GM18870 (cell line): ENCODE measurements around the gene KHDC3L.
"Not testable (repeated sequence)": the region's sequence is repeated elsewhere in the genome, so short reads cannot be mapped to it uniquely, and the experiment has no call there.

Source experiments
- ATAC-seq: cut with Tn5 transposase; IDR thresholded peaks from one replicate; pipeline ENCODE4 v1.9.1; 2021; ENCODE audit warnings: moderate library complexity; ENCODE audit not compliant: unreplicated experiment

KHDC3L gene

DNA sequence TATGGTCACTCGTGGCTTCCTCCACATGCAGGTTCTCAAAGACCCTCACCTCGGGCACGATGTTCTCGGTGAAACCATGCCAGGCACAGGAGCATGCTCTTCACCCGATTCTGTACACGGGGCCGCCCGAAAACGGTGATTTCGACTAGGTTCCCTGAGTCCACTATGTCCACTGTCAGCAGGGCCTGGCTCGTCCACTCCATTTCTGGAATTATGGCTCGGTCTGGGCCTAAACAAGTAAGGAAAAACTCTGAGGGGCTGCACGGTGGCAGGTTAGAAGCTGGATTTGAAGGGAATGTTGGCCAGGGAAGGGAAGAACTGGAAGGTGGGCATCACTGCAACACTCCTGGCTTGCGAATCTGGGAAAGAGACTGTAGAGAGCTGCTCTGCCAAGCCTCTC lies 6.7 kb downstream of the KHDC3L start:
- no peak for ATAC-seq

DNA sequence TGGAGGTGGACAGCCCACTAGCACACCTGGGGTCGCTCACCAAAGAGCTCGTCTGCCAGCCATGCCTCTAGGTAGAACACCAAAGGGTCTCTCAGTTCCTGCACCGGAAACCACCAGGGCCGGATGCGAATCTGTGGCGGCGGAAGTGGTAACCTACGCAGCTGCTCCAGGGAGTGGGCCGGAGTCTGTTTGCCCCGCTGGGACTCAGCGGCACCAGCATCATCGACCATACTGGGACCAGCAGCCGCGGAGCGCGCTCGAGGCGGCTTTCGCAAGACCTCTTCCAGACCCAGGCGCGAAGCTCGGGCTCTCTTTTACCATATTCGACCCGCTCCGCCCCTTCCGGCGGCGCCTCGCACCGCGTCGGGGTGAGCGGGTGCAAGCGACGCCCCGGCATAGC lies 7.1 kb downstream of the KHDC3L start, which contains the start of gene OOEP:
Gene OOEP (minus strand): TSS at position 335 of the 400 bp plus-strand sequence. CDS start 105 bp downstream, at position 230.
- ATAC-seq = no peak

DNA sequence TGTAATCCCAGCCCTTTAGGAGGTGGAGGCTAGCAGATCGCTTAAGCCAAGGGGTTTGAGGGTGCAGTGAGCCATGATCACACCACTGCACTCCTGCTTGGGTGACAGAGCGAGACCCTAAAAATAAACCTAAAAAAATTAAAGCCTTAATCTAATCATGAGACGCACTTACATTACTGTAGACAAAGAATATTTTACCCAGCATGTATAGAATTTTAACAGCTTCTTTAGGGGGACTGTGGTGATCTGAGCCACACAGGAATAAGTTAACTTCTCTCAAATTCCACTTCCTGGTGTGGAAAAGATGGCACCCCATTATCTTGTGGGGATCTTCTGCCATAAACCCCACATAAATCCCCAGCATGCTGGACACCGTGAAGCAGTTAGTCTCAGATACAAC lies 9.5 kb downstream of the KHDC3L start:
- no peak for ATAC-seq

DNA sequence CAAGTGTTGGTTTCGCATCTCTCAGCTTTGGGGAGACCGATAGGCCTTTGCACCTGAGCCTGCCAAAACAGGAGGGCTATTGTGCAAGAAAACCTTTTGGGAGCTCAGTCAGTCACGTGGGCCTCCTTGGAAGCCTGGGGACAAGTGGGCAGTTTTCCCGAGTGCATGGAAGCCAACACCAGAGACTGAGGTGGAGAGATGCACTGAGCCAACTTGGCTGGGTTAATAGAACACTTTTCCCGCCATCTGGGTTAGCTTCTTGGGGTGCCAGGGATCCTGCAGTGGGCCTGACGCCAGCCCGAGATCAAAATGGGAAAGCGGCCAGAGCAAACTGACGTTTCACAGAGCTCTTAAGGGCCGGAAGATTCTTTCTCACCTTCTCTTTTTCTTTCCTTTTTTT lies 10.1 kb downstream of the KHDC3L start:
- no peak for ATAC-seq

DNA sequence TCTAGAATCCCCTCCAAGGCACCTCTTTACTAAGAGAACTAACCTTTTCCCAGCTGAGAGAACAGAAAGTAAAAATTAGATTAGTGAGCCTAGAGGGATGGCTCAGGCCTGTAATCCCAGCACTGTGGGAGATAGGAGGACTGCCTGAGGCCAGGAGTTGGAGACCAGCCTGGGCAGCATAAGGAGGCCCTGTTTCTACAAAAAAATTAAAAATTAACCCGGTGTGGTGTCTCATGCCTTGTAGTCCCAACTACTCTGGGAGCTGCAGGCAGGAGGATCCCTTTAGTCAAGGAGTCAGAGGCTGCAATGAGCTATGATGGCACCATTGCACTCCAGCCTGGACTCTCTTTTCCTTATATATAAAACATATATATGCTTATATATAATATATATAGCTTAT lies 12.8 kb downstream of the KHDC3L start:
- no peak for ATAC-seq

DNA sequence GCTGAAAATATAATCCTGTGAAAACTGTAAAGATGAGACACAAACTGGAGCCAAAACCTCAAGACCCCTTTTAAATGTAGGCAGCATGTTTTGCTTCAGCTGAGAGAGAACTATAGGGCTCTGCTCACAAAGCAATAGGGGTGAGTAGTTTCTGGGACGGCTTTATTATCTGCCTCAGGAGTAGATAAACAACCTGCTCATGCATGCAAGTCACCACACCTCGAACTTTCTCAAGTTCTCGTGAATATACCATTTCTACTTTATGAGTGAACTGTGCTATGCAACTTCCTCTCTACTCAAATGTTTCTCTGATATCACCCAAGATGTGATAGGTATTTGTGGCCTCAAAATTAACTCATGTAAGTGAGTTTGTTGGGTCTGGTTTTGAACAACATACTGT lies 14.8 kb downstream of the KHDC3L start:
- ATAC-seq = no peak

DNA sequence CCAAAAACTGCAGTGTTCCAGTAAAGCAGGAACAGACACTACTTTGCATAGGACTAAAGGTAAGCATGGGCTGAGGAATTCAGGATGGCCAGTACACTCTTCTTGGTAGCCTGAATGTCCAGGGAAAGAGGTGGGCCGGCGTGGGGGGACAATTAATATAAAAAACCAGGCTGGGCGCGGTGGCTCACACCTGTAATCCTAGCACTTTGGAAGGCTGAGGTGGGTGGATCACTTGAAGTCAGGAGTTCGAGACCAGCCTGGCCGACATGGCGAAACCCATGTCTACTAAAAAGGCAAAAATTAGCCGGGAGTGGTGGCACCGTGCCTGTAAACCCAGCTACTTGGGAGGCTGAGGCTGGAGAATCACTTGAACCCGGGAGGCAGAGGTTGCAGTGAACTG lies 19.1 kb downstream of the KHDC3L start:
- not testable (repeated sequence) for ATAC-seq

DNA sequence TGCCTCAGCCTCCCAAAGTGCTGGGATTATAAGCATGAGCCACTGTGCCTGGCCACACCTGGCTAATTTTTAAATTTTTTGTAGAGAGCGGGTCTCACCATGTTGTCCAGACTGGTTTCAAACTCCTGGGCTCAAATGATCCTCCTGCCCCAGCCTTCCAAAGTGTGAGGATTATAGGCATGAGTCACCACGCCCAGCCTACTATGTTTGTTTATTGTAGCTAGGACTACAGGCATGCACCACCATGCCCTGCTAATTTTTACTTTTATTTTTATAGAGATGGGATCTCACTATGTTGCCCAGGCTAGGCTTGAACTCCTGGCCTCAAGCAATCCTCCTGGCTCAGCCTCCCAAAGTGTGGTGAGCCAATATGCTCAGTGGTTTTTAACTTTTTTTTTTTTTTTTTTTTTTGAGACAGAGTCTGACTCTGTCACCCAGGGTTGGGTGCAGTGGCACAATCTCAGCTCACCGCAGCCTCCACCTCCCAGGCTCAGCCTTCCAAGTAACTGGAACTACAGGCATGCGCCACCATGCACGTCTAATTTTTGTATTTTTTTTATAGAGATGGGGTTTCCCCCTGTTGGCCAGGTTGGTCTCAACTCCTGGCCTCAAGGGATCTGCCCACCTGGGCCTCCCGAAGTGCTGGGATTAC lies 20.1 kb downstream of the KHDC3L start:
- ATAC-seq = no peak

DNA sequence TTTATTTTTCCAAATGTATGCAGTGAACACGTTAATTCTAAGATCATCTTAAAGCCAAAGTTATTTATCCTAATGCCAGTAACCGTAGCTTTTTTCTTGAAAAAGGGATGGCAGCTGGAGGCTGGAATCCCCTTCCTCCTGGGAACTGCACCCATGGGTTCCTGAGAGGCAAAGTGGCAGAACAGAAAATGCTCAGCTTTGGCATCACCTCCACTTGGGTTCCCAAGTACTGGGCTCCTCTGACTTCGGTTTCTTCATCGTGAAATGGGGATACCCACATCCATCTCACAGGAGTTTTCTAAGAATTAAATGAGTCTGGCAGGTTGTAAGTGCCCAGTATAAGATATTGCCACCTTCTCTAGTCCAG lies 26.0 kb downstream of the KHDC3L start:
- peak; percentile 20 for ATAC-seq

DNA sequence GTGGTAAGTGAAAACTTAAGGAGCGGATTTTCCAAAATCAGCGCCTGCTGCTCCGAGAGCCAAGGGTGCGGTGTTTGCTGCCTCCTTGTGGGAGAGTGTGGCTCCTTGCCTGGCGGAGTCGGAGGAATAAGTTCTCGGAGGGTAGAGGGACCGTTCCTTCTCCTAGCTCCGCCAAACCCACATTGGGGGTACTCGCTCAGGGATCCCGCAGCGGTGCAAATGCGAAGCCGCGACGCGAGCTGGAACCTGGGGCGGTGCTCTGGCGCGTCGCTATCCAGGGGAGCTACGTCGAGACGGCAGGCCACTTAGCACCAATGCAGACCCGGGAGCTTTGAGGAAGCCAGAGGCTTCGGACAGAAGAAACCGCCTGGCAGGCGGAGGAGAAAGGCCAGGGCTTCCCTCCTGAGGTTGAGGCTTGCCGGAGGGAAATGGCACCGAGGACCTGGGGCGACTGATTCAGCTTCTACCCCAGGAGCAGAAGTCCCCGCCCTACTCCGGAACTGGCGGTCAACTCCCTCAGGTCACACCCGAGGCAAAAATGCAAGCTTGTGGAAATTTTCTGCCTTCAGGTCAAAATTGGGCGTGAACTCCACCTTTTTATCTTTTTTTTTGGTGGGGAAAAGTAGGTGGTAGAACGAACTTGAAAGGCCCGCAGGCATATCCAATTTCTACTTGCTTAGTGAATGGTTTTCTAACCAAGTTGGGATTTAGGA lies 26.5 kb downstream of the KHDC3L start:
- peak; percentile 71 for ATAC-seq

DNA sequence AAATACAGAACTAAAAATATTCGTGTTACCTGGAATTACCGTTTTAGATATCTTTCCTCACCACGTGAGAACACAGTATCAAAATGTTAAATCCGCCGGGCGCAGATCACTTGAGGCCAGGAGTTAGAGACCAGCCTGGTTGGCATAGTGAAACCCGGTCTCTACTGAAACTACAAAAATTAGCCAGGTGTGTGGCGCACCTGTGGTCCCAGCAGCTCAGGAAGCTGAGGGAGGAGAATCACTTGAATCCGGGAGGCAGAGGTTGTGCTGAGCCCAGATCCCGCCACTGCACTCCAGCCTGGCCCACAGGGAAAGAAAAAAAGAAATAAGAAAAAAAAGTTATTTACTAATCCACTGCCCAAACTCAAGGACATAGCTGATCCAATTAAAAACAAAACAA lies 27.4 kb downstream of the KHDC3L start:
- ATAC-seq = no peak

DNA sequence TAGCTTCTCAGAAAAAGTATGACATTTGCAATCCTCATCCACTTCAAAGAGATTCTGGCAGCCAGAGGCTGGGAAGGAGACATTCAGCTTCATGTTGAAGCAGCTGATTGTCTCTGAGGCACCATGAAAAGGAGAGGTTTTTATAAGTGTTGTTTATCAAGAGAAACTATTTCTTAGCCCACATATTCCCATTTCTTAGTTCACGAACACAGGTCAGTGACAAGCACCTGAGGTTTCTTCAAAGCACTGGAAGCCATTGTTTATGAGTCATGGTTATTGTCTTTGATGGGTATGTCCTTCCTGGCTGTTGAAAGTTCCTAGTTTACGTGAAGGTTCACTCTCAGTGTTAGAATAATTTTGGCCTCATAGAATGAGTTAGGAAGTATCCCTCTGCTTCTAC lies 29.2 kb downstream of the KHDC3L start:
- no peak for ATAC-seq

DNA sequence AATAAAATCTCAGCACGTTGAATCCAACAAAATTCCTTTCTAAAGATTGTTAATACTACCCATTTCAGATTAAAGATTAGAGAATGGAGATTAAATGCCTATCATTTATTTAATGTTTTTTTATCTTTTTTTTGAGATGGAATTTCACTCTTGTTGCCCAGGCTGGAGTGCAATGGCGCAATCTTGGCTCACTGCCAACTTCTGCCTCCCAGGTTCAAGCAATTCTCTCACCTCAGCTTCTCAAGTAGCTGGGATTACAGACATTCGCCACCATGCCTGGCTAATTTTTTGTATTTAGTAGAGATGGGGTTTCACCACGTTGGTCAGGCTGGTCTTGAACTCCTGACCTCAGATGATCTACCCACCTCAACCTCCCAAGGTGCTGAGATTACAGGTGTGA lies 29.7 kb downstream of the KHDC3L start:
- ATAC-seq = not testable (repeated sequence)

DNA sequence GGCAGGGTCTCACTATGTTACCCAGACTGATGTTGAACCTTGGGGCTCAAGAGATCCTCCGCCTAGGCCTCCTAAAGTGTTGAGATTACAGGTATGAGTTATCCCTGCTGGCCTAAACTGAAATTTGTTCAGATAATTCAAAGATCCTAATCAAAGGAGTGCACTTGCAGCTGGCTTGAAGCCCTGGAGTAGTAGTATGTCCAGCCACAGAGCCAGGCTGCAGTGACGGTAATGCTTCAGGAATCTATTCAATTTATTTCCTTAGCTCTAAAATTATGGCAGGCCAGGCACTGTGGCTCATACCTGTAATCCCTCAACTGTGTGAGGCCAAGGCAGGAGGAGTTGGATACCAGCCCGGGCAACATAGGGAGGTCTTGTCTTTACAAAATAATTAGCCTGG lies 30.8 kb downstream of the KHDC3L start:
- no peak for ATAC-seq

DNA sequence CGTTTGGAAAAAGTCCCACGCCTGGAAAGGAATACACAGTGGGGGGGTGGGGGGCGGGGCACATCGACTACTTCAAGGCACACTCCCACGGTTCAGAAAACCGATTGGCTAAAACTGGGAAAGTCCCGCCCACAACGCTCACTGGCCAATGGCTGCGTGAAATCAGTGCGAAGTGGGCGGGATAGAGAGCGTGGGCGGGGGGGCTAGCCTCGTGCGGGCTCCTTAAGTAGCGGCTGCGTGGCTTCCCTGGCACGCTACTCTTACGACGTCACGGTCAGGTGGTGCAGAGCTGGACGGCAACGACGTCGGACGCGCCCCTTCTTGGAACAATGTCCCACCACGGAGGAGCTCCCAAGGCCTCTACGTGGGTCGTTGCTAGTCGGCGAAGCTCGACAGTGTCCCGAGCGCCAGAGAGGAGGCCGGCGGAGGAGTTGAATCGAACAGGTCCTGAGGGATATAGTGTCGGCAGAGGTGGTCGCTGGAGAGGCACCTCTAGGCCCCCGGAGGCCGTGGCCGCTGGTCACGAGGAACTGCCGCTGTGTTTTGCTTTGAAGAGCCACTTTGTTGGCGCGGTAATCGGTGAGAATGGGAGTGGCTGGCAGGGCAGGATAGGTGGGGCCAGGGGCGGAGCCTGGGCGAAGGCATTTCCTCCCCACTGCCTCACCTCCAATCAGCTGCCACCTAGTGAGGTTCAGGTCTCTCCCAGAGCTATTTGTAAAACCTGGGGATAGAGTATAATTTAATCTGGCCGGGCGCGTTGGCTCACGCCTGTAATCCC lies 32.3 kb downstream of the KHDC3L start, which contains the start of gene DDX43:
Gene DDX43 (plus strand): TSS at position 252 of the 778 bp plus-strand sequence. CDS start 78 bp downstream, at position 330.
- no peak for ATAC-seq

DNA sequence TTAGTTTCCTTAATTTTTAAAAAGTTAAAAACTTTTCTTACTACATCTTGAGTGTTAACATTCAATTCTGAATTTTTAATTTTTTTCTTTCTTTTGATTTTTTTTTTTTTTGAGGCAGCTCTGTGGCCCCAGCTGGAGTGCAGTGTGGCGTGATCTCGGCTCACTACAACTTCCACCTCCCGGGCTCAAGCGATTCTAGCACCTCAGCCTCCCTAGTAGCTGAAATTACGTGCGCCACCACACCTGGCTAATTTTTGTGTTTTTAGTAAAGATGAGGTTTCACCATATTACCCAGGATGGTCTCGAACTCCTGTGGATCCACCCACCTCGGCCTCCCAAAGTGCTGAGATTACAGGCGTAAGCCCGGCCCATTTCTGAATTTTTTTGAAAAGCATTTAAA lies 33.4 kb downstream of the KHDC3L start:
- ATAC-seq = no peak

DNA sequence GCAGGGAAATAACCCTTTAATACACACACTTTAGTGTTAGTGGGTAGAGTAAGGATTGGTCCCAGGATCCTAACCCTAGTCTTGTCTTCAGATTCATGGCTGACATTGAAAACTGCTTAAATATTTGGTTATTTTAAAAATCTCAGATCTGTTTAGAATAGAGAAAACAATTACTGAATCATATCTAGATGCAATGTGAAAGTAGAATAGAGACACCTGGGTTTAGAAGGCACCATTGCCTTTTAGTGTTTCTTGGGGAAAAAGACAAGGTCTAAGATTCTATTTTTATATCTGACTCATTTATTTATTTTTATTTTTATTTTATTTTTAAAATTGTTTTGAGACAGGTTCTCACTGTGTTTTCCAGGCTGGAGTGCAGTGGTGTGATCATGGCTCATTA lies 38.2 kb downstream of the KHDC3L start:
- no peak for ATAC-seq

DNA sequence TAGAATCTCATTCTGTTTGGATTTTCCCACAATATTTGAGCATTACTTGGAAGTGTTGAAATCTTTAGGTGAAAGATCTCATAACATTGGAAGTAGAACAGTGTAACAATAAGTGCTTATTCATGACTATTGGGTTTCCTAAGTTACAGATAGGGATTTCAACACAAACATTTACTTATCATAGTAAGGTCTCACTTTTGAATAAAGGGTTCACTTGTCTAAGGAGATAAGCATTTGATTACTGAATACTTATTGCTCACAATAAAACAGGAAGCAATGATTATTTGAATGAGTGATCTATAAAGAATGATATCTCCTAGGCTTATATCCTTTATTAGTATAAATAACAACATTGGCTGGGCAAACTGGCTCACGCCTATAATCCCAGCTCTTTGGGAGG lies 46.9 kb downstream of the KHDC3L start:
- no peak for ATAC-seq

DNA sequence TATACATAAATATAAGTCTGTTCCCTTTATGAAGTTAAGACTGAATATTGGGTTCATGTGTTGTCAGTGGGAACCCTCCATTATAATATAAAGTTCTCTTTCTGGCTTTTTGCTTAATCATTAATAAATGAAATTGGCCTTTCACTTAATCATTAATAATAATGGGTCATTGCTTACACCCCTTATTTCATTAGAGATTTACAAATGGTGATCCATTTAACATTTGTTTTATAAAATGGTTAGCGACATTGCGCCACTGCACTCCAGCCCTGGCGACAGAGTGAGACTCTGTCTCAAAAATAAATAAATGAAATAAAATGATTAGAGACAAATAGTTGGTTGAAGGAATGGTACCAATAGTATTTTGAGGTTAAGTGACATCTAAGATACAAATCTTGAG lies 50.6 kb downstream of the KHDC3L start:
- ATAC-seq = no peak
